Endothelial cell of umbilical vein (primary cell): Measurements from ENCODE around the gene EAF1. TPM values are rescaled to one million over a fixed set of nuclear protein-coding genes. Genes with fewer than 3 reads are reported as not detected.

Source experiments
- BruUV-seq: library from RNA; stranded (reverse); fragments of 400-500 nt; replicated peaks from 2 replicates; lab custom pipeline; 2021; lab: Mats Ljungman, UMichigan
- CTCF ChIA-PET: fragments of 300-600, 350-600 bp; sonication (Branson Sonifier 250); formaldehyde crosslinking; loops from one replicate; lab custom pipeline; 2021; ENCODE audit warnings: antibody characterized with exemption, inconsistent platforms; lab: Charles Lee
- POLR2A ChIA-PET: fragments of 300-600, 350-600 bp; sonication (Branson Sonifier 250); formaldehyde crosslinking; loops from one replicate; lab custom pipeline; 2021; ENCODE audit warnings: antibody characterized with exemption, inconsistent platforms; lab: Charles Lee
- DNase-seq: peaks from one replicate; pipeline ENCODE4 v3.0.0-alpha.2; 2011; ENCODE audit warnings: low read depth, low spot score
- FAIRE-seq: peaks from 2 replicates; lab custom pipeline; 2011; peaks lifted over from hg19 to GRCh38; lab: Jason Lieb, UNC
- H2AFZ ChIP-seq: 2 replicates; pipeline ENCODE4 v1.6.0; 2012; ENCODE audit warnings: low read depth, low read length, control low read depth, inconsistent platforms
- H3K27ac ChIP-seq: 2 replicates; pipeline ENCODE4 v1.5.1; 2011; ENCODE audit warnings: low read depth, mild to moderate bottlenecking, control low read depth, low read length, moderate library complexity; ENCODE audit not compliant: insufficient read depth
- H3K27me3 ChIP-seq, 2 experiments: 2 replicates each; pipeline versions ENCODE4 v1.6.0 to v1.6.1; 2011; ENCODE audit warnings: low read length in 2 of 2, mixed read lengths in 1 of 2; ENCODE audit not compliant: control insufficient read depth in 2 of 2, insufficient read depth in 2 of 2
- H3K36me3 ChIP-seq, 2 experiments: 2 replicates in 1 of 2; 3 replicates in 1 of 2; pipeline ENCODE4 v1.5.1; 2011; ENCODE audit warnings: low read length in 2 of 2, mild to moderate bottlenecking in 1 of 2, moderate library complexity in 1 of 2; ENCODE audit not compliant: control insufficient read depth in 2 of 2, insufficient read depth in 2 of 2; ENCODE audit errors: extremely low read depth in 1 of 2
- H3K4me1 ChIP-seq: 3 replicates; pipeline ENCODE4 v1.5.1; 2011; ENCODE audit warnings: mild to moderate bottlenecking, low read length; ENCODE audit not compliant: control insufficient read depth, insufficient read depth; ENCODE audit errors: extremely low read depth
- H3K4me2 ChIP-seq: 2 replicates; pipeline ENCODE4 v1.6.1; 2011; ENCODE audit warnings: low read length, control low read depth, mixed read lengths; ENCODE audit not compliant: insufficient read depth
- H3K4me3 ChIP-seq, 3 experiments: fragments of 200-600 bp in 1 of 3; sonication (generic), shearing (Covaris generic) in 1 of 3; replicated peaks in 1 of 3; 2 replicates each; pipeline ENCODE4 v1.5.1; 2011 to 2016; ENCODE audit warnings: control low read depth in 3 of 3, low read length in 3 of 3, mild to moderate bottlenecking in 2 of 3, inconsistent platforms in 1 of 3, low read depth in 1 of 3, moderate library complexity in 1 of 3; ENCODE audit not compliant: insufficient read depth in 1 of 3
- H3K79me2 ChIP-seq: 2 replicates; pipeline ENCODE4 v1.6.0; 2012; ENCODE audit warnings: low read length, inconsistent platforms; ENCODE audit not compliant: control insufficient read depth, insufficient read depth
- H3K9ac ChIP-seq: replicated peaks from 2 replicates; pipeline ENCODE3; 2011; ENCODE audit warnings: low read length, control low read depth; ENCODE audit not compliant: insufficient read depth; ENCODE audit errors: extremely low read depth
- H3K9me1 ChIP-seq: replicated peaks from 3 replicates; pipeline ENCODE4 v1.6.0; 2011; ENCODE audit warnings: mild to moderate bottlenecking, low read length; ENCODE audit not compliant: control insufficient read depth, insufficient read depth; ENCODE audit errors: extremely low read depth
- H3K9me3 ChIP-seq: replicated peaks from 2 replicates; pipeline ENCODE4 v1.5.1; 2012; ENCODE audit warnings: low read length, inconsistent platforms; ENCODE audit not compliant: control insufficient read depth, insufficient read depth
- H4K20me1 ChIP-seq: replicated peaks from 2 replicates; pipeline ENCODE3; 2011; ENCODE audit warnings: mild to moderate bottlenecking, low read length; ENCODE audit not compliant: control insufficient read depth, insufficient read depth; ENCODE audit errors: extremely low read depth
- CTCF ChIP-seq, 2 donors: IDR thresholded peaks; 1 replicate in 1 of 2; 2 replicates in 1 of 2; pipeline ENCODE4 v1.5.1; 2011; ENCODE audit warnings: low read length in 2 of 2, mild to moderate bottlenecking in 2 of 2, moderate library complexity in 2 of 2, control low read depth in 1 of 2, inconsistent platforms in 1 of 2, low read depth in 1 of 2; ENCODE audit not compliant: insufficient read depth in 1 of 2; ENCODE audit errors: extremely low read depth in 1 of 2
- EZH2 ChIP-seq: IDR thresholded peaks from 2 replicates; pipeline ENCODE4 v1.6.1; 2012; ENCODE audit warnings: borderline replicate concordance, low read depth, mild to moderate bottlenecking, moderate library complexity, low read length, inconsistent platforms; ENCODE audit not compliant: severe bottlenecking
- FOS ChIP-seq: IDR thresholded peaks from 2 replicates; pipeline ENCODE4 v1.6.1; 2011; ENCODE audit warnings: mild to moderate bottlenecking, low read length, moderate library complexity, borderline replicate concordance; ENCODE audit not compliant: insufficient read depth
- GATA2 ChIP-seq: IDR thresholded peaks from 2 replicates; pipeline ENCODE4 v1.7.0; 2011; ENCODE audit warnings: low read depth, mild to moderate bottlenecking, moderate library complexity, mixed read lengths, low read length; ENCODE audit not compliant: insufficient read length, insufficient read depth
- JUN ChIP-seq: IDR thresholded peaks from 2 replicates; pipeline ENCODE4 v1.6.1; 2011; ENCODE audit warnings: borderline replicate concordance, low read depth; ENCODE audit not compliant: insufficient read length, insufficient read depth
- MAX ChIP-seq: IDR thresholded peaks from 2 replicates; pipeline ENCODE4 v1.6.1; 2011; ENCODE audit not compliant: insufficient read depth, insufficient read length
- MYC ChIP-seq: IDR thresholded peaks from one replicate; pipeline ENCODE4 v1.6.1; 2011; ENCODE audit warnings: mild to moderate bottlenecking, low read depth, low read length
- POLR2A ChIP-seq: IDR thresholded peaks from 2 replicates; pipeline ENCODE4 v1.6.1; 2012; ENCODE audit warnings: low read depth, mild to moderate bottlenecking, control low read depth, low read length
- POLR2AphosphoS5 ChIP-seq: IDR thresholded peaks from 2 replicates; pipeline ENCODE4 v1.6.1; 2012; ENCODE audit warnings: low read depth, mild to moderate bottlenecking, control low read depth, low read length, moderate library complexity; ENCODE audit not compliant: insufficient read depth
- dilution Hi-C: fragments of 300-500 bp; cut with MboI; formaldehyde crosslinking; loops from one replicate; pipeline ENCODE4 v1.15.0; 2019; ENCODE audit warnings: low sequenced_read_pairs; ENCODE audit not compliant: extremely low pct_ligation_motif_present
- intact Hi-C: fragments of 100-400 bp; cut with micrococcal nuclease; formaldehyde crosslinking; loops from one replicate; pipeline ENCODE4 v1.10.0; 2022
- polyA plus RNA-seq, 4 experiments: library from polyadenylated mRNA; depleted of rRNA in 3 of 4; stranded (reverse) in 3 of 4; unstranded in 1 of 4; fragments of >200 nt; gene quantifications; 2 replicates each; pipeline versions ENCODE4 v1.2.1 to v1.2.3, GENCODE V29; 2011 to 2012; ENCODE audit warnings: missing spikeins in 1 of 4
- total RNA-seq: library from RNA; stranded (reverse); gene quantifications from 2 replicates; pipeline ENCODE4 v1.2.3, GENCODE V29; 2021

EAF1 gene
- total and polyA plus RNA-seq, 2 donors (not counting 3 experiments of a cell fraction or from before 2014, with no cell fraction given): 8.7 to 18.2 TPM

- Histone ChIP-seq H2AFZ (no peak overlapping the region), H3K27me3 (no peaks in the 10 kb centered on the region), H3K4me1 (peaks cover 22% of the 10 kb centered on the region), H3K4me3 (no peak overlapping the region), H4K20me1 (no peaks in the 10 kb centered on the region), H3K4me2 (no peak overlapping the region), H3K9ac (no peak overlapping the region), H3K79me2 (no peaks in the 10 kb centered on the region), H3K9me3 (no peaks in the 10 kb centered on the region), H3K36me3 (peaks cover 21 to 28% of the 10 kb centered on the region in 2 experiments), H3K9me1 (no peaks in the 10 kb centered on the region), H3K27ac (no peak overlapping the region)
- BruUV-seq: no TSS peak
- POLR2A ChIA-PET: no interaction called here
- CTCF ChIA-PET: interaction anchor here (0.8 kb wide), 1 partner anchor 10 kb away, joined by 5 read pairs; no protein-coding TSS in a partner anchor
- intact Hi-C loops: no loop called here
- FAIRE-seq (no peak), DNase-seq (no peak)
- dilution Hi-C loops: no loop called here
- no peak for TF ChIP-seq MYC
- TF ChIP-seq MAX: no peak
- no peak for TF ChIP-seq POLR2A
- TF ChIP-seq JUN: no peak
- TF ChIP-seq GATA2: no peak
- no peak for TF ChIP-seq CTCF (IDR thresholded peaks at IDR 0.05; ENCODE audit: extremely low read depth in 1 of 2, insufficient read depth in 1 of 2, low read depth in 1 of 2, low read length in 2 of 2)
- TF ChIP-seq POLR2AphosphoS5: no peak
- TF ChIP-seq EZH2: no peak
- no peak for TF ChIP-seq FOS
These were observed 11.6 kb downstream of the EAF1 start for GRCh38 chr3:15438983-15439382.
